Measurements from ENCODE around the gene RHOU. TPM values are rescaled to one million over a fixed set of nuclear protein-coding genes. Genes with fewer than 3 reads are reported as not detected.

RHOU gene
- total RNA-seq, 1 donor from 2014 or later = 0.44 TPM

- no peak for ATAC-seq (ENCODE audit: low read depth)
- intact Hi-C loops (cut with micrococcal nuclease) = no loop called here
- Mint-ChIP-seq H3K4me1 (no peaks in the 10 kb centered on the region), H3K36me3 (ENCODE audit: low read depth) (no peaks in the 10 kb centered on the region), H3K27me3 (peaks cover 37% of the 10 kb centered on the region), H3K9me3 (no peaks in the 10 kb centered on the region), H3K4me3 (no peak overlapping the region), H3K27ac (no peak overlapping the region)
- ChIA-PET POLR2A (no interaction called here), CTCF (interaction anchor here (0.8 kb wide), 1 partner anchor 14 kb away, joined by 3 read pairs; no protein-coding TSS in a partner anchor)
- TF ChIP-seq CTCF (IDR thresholded peaks at IDR 0.05) = no peak
- no peak for DNase-seq
Measured at GRCh38 chr1:228727681-228728171, 7.6 kb upstream of the RHOU start.

DNA sequence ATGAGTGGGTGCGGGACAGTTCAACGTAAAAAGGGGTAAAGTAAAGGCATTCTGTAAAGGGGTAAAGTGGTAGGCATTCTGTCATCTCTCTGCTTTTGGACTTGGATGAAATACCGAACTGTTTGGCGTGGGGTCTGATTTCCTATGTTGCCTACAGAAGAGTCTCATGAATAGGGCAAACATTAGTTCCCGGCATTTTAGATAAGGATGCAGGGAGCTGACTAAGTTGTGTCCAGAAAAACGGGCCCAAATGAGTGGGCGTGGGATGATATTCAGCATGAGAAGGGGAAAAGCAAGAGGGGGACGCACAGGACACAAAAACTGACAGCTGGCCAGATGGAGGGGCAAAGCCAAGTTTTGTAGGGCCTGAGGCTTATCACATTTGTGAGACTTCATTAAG, 2.9 kb upstream of the RHOU start:
- peaks cover 44% of the 10 kb centered on the region for H3K27me3 Mint-ChIP-seq
- no peak overlapping the region for H3K4me3 Mint-ChIP-seq
- intact Hi-C loops (cut with micrococcal nuclease) = no loop called here
- ChIA-PET POLR2A (no interaction called here), CTCF (no interaction called here)
- peaks cover 12% of the 10 kb centered on the region for H3K4me1 Mint-ChIP-seq
- DNase-seq (no peak), ATAC-seq (ENCODE audit: low read depth) (no peak)
- no peaks in the 10 kb centered on the region for H3K36me3 Mint-ChIP-seq (ENCODE audit: low read depth)
- H3K9me3 Mint-ChIP-seq = no peaks in the 10 kb centered on the region
- no peak for TF ChIP-seq CTCF (IDR thresholded peaks at IDR 0.05)
- no peak overlapping the region for H3K27ac Mint-ChIP-seq

DNA sequence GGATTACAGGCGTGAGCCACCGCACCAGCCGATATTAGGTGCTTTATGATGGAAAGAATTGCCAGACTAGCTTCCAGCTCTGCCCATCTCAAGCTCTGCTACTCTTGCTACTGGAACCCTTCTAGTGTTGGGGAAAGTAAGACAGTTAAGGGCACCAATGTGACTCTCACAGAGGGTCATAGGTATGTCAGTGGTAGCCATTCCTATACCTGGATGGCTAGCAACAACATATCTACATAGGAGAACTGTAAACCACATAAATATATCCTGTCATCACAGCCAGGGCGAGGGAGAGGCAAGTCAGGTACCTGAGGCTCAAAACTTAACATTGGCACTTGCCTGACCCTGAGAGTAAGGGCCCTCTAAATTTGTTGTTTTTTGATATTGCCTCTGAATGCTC, 1.7 kb upstream of the RHOU start:
- no peak for TF ChIP-seq CTCF (IDR thresholded peaks at IDR 0.05)
- POLR2A ChIA-PET = no interaction called here
- intact Hi-C loops (cut with micrococcal nuclease) = no loop called here
- no peaks in the 10 kb centered on the region for H3K36me3 Mint-ChIP-seq (ENCODE audit: low read depth)
- DNase-seq (no peak), ATAC-seq (ENCODE audit: low read depth) (no peak)
- no peak overlapping the region for H3K4me3 Mint-ChIP-seq
- CTCF ChIA-PET = no interaction called here
- H3K27me3 Mint-ChIP-seq = peaks cover 44% of the 10 kb centered on the region
- H3K27ac Mint-ChIP-seq = no peak overlapping the region
- H3K4me1 Mint-ChIP-seq = peaks cover 12% of the 10 kb centered on the region
- H3K9me3 Mint-ChIP-seq = no peaks in the 10 kb centered on the region

DNA sequence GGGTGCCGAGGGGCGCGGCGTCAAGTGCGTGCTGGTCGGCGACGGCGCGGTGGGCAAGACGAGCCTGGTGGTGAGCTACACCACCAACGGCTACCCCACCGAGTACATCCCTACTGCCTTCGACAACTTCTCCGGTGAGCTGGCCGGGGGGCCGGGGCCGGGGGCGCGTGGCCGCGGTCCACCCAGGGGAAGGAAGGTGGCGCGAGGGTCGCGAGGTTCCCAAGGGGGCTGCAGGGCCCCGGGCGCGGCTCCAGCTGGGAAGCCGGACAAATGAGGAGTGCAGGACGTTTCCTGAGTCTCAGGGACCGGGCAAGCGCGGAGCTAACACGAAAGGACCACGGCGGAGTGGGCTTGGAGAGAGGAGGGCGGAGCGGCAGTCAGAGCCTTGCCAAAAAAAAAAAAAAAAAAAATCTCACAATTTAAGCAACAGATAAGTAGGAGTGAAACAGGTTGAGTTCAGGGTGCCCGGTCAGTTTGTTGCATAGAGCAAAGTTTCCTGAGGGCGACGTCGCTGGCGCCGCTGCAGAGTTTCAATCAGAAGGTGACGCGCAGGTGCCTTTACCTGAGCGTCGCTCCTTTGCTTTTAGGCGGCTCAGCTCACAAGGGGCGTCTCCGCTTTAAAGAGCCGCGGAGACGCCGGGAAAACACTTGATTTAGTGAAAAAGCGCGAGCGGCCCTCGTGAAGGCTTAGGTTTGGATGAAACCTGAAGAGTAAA, 750 bp downstream of the RHOU start:
- no peak for TF ChIP-seq CTCF (IDR thresholded peaks at IDR 0.05)
- CTCF ChIA-PET = no interaction called here
- Mint-ChIP-seq H3K9me3 (no peaks in the 10 kb centered on the region), H3K36me3 (ENCODE audit: low read depth) (no peaks in the 10 kb centered on the region), H3K4me1 (peaks cover 12% of the 10 kb centered on the region), H3K27ac (no peak overlapping the region), H3K27me3 (peaks cover 38% of the 10 kb centered on the region), H3K4me3 (peak overlapping the region; percentile 46)
- DNase-seq = no peak
- ATAC-seq (ENCODE audit: low read depth) = no peak
- intact Hi-C loops (cut with micrococcal nuclease) = loop anchor here (1.0 kb wide), 1 partner anchor 491 kb away; no protein-coding TSS in a partner anchor
- POLR2A ChIA-PET = no interaction called here

DNA sequence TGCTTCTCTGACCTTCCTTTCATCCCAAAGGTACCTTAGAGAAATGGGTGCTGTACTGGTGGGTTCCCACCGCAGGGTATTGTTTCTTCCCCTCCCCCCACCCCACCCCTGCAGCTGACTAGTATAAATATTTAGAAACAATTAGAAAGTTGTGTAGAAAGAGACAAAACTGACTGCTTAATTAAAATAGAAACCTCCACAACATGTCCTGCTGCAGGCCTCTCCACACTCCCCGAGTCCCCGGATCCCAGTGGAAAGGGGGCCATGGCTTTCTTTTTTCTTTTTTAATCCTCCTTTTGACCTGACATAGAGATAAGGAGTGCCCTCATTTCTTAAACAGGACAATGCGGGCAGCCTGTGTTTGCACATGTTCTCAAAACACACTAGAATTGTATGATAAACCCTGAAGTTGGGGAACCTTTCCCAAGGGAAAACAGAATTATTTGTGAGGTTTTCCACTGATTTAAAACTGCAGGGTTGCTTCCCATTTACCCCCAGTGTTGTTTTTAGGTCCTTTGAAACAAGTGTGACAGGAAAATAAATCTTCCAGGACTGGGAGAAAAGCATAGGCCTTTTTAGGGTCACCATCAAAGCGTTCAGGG, 1.7 kb downstream of the RHOU start:
- DNase-seq = no peak

More for the DNA sequence above, 1.7 kb downstream of the RHOU start:
- H3K4me3 Mint-ChIP-seq = no peak overlapping the region
- POLR2A ChIA-PET = no interaction called here
- no peak for ATAC-seq (ENCODE audit: low read depth)
- intact Hi-C loops (cut with micrococcal nuclease) = no loop called here
- peaks cover 29% of the 10 kb centered on the region for H3K27me3 Mint-ChIP-seq
- H3K36me3 Mint-ChIP-seq (ENCODE audit: low read depth) = no peaks in the 10 kb centered on the region
- H3K4me1 Mint-ChIP-seq = peaks cover 12% of the 10 kb centered on the region
- H3K27ac Mint-ChIP-seq = no peak overlapping the region
- TF ChIP-seq CTCF (IDR thresholded peaks at IDR 0.05) = no peak
- no peaks in the 10 kb centered on the region for H3K9me3 Mint-ChIP-seq
- CTCF ChIA-PET = no interaction called here
